ENCODE results near the gene TADA2B.

- TF ChIP-seq POLR2A (IDR thresholded peaks at IDR 0.05) (no peak), CTCF (IDR thresholded peaks at IDR 0.05) (no peak)
These were observed 23.3 kb downstream of the TADA2B start for GRCh38 chr4:7066493-7066892.

All from sigmoid colon (tissue), 3 donors.